Right ventricle myocardium inferior (tissue), 1 donor: ENCODE data around the gene DIAPH3. TPM values are rescaled to one million over a fixed set of nuclear protein-coding genes. Genes with fewer than 3 reads are reported as not detected.

Experiments used
- ATAC-seq: fragments of 200-7000 bp; cut with Tn5 transposase; one replicate; pipeline ENCODE4 v1.9.1; 2020; ENCODE audit warnings: mild to moderate bottlenecking, moderate library complexity
- DNase-seq: peaks from one replicate; pipeline ENCODE4 v3.0.0; 2021; ENCODE audit errors: missing footprints
- intact Hi-C: fragments of 100-400 bp; cut with DNase I; formaldehyde crosslinking; loops from one replicate; pipeline ENCODE4 v1.11.0; 2022
- total RNA-seq: library from RNA; stranded (reverse); fragmentation: NEBNext Ultra II Directional; extraction: Animal tissue kit (Norgen Biotek cat#: 25700); gene quantifications from one replicate; pipeline ENCODE4 v1.2.1, GENCODE V29; 2021
- donor health status: DM: no; HTN: yes; CAD: no; lungs with severe emphysema.

DIAPH3 gene
- total RNA-seq, 1 donor from 2014 or later: 0.46 TPM

GRCh38 chr13:60000081-60000480, 163.6 kb downstream of the DIAPH3 start:
- intact Hi-C loops: no loop called here
- ATAC-seq: no peak

GRCh38 chr13:59997976-59998375, 165.8 kb downstream of the DIAPH3 start:
- intact Hi-C loops: no loop called here
- DNase-seq: no peak
- ATAC-seq: no peak

More at GRCh38 chr13:60000081-60000480, 163.6 kb downstream of the DIAPH3 start:
- no peak for DNase-seq

GRCh38 chr13:59996461-59996980, 167.2 kb downstream of the DIAPH3 start:
- intact Hi-C loops: no loop called here
- no peak for ATAC-seq
- no peak for DNase-seq

- no peak for DNase-seq
- intact Hi-C loops: no loop called here
- no peak for ATAC-seq
Observed at GRCh38 chr13:59991395-59991794, 172.3 kb downstream of the DIAPH3 start.

GRCh38 chr13:59982631-59983382, 180.9 kb downstream of the DIAPH3 start:
- no peak for ATAC-seq
- intact Hi-C loops: no loop called here
- DNase-seq: no peak

GRCh38 chr13:59979589-59979988, 184.1 kb downstream of the DIAPH3 start:
- ATAC-seq (no peak), DNase-seq (no peak)
- intact Hi-C loops: no loop called here

GRCh38 chr13:59978862-59979261, 184.9 kb downstream of the DIAPH3 start:
- ATAC-seq: no peak
- intact Hi-C loops: no loop called here
- DNase-seq: no peak

GRCh38 chr13:59976856-59977255, 186.9 kb downstream of the DIAPH3 start:
- DNase-seq (no peak), ATAC-seq (no peak)
- intact Hi-C loops: no loop called here

- no peak for DNase-seq
- intact Hi-C loops: no loop called here
- ATAC-seq: no peak
Observed at GRCh38 chr13:59975807-59976435, 187.8 kb downstream of the DIAPH3 start.

- intact Hi-C loops: no loop called here
- DNase-seq: no peak
- no peak for ATAC-seq
Observed at GRCh38 chr13:59970847-59971246, 192.9 kb downstream of the DIAPH3 start.

GRCh38 chr13:59963827-59964226, 199.9 kb downstream of the DIAPH3 start:
- intact Hi-C loops: no loop called here
- DNase-seq (no peak), ATAC-seq (no peak)

- ATAC-seq: no peak
- intact Hi-C loops: no loop called here
- DNase-seq: no peak
Observed at GRCh38 chr13:59963383-59963782, 200.3 kb downstream of the DIAPH3 start.

- DNase-seq: no peak
- intact Hi-C loops: no loop called here
- no peak for ATAC-seq
Observed at GRCh38 chr13:59962343-59962742, 201.4 kb downstream of the DIAPH3 start.

GRCh38 chr13:59960683-59961082, 203.0 kb downstream of the DIAPH3 start:
- intact Hi-C loops: no loop called here
- no peak for DNase-seq
- no peak for ATAC-seq

GRCh38 chr13:59957438-59957837, 206.3 kb downstream of the DIAPH3 start:
- ATAC-seq: no peak
- no peak for DNase-seq

GRCh38 chr13:59954601-59955000, 209.1 kb downstream of the DIAPH3 start:
- DNase-seq: no peak
- no peak for ATAC-seq
- intact Hi-C loops: no loop called here

More at GRCh38 chr13:59957438-59957837, 206.3 kb downstream of the DIAPH3 start:
- intact Hi-C loops: no loop called here

- DNase-seq (no peak), ATAC-seq (no peak)
- intact Hi-C loops: no loop called here
Observed at GRCh38 chr13:59951011-59951410, 212.7 kb downstream of the DIAPH3 start.

- intact Hi-C loops: no loop called here
- no peak for ATAC-seq
- no peak for DNase-seq
Observed at GRCh38 chr13:59950266-59950665, 213.5 kb downstream of the DIAPH3 start.

GRCh38 chr13:59948686-59949085, 215.0 kb downstream of the DIAPH3 start:
- ATAC-seq (no peak), DNase-seq (no peak)
- intact Hi-C loops: no loop called here

GRCh38 chr13:59946944-59947343, 216.8 kb downstream of the DIAPH3 start:
- ATAC-seq: no peak
- DNase-seq: no peak
- intact Hi-C loops: no loop called here
